ENCODE measurements around the gene MPHOSPH9.

The MPHOSPH9 gene

DNA sequence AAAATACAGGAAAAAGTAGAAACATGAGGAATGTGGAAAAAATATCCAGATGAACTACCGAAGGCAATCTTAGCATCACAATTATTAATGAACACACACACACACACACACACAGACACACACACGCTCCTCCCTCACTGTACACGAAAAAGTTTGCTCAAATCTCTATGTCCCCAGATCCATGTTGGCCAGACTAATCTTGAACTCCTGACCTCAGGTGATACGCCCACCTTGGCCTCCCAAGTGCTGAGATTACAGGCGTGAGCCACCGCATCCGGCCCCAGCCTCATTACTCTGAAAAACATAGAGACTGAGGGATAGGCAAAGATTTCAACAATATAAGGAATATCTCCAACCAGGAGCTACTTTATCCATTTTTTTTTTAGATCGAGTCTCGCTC lies 99.2 kb downstream of the MPHOSPH9 start:
- ChIA-PET POLR2A (ENCODE audit: low non-redundant PET) (no interaction called here), CTCF (no interaction called here)
- no peak for DNase-seq (ENCODE audit: low spot score)
- no peak overlapping the region for H3K27ac ChIP-seq
- TF ChIP-seq, protein P1, sequence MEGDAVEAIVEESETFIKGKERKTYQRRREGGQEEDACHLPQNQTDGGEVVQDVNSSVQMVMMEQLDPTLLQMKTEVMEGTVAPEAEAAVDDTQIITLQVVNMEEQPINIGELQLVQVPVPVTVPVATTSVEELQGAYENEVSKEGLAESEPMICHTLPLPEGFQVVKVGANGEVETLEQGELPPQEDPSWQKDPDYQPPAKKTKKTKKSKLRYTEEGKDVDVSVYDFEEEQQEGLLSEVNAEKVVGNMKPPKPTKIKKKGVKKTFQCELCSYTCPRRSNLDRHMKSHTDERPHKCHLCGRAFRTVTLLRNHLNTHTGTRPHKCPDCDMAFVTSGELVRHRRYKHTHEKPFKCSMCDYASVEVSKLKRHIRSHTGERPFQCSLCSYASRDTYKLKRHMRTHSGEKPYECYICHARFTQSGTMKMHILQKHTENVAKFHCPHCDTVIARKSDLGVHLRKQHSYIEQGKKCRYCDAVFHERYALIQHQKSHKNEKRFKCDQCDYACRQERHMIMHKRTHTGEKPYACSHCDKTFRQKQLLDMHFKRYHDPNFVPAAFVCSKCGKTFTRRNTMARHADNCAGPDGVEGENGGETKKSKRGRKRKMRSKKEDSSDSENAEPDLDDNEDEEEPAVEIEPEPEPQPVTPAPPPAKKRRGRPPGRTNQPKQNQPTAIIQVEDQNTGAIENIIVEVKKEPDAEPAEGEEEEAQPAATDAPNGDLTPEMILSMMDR (conservative IDR thresholded peaks at IDR 0.05; ENCODE audit: low read depth): no peak

DNA sequence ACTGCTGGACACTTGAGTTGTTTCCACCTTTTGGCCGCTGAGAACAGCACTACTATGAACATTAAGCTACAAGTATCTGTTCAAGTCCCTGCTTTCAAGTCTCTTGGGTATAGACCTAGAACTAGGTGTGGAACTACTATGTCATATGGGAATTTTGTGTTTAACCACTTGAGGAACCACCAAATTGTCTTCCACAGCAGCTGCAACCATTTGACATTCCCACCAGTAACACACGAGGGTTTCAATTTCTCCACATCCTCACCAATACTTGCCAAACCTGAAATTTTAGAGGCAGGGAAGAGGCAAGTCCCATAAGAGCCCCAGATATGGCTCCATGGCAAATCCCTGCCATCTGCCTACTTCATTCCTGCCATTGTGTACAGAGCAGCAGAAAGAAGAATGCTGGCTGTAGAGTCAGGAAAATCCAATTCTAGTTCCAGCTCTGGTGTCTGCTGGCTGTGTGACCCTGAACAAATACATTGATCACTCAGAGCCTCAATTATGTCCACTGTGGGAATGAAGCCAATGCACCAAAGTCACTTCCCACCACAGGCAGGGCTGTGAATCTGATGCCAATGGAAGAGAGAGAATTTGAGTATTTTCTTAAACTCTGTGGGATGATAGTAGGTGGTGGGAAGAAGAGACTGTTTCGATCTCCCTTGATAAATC lies 99.9 kb downstream of the MPHOSPH9 start:
- TF ChIP-seq, protein P1 (conservative IDR thresholded peaks at IDR 0.05; ENCODE audit: low read depth): no peak
- no peak for DNase-seq (ENCODE audit: low spot score)
- CTCF ChIA-PET: no interaction called here
- H3K27ac ChIP-seq: no peak overlapping the region
- POLR2A ChIA-PET (ENCODE audit: low non-redundant PET): no interaction called here

DNA sequence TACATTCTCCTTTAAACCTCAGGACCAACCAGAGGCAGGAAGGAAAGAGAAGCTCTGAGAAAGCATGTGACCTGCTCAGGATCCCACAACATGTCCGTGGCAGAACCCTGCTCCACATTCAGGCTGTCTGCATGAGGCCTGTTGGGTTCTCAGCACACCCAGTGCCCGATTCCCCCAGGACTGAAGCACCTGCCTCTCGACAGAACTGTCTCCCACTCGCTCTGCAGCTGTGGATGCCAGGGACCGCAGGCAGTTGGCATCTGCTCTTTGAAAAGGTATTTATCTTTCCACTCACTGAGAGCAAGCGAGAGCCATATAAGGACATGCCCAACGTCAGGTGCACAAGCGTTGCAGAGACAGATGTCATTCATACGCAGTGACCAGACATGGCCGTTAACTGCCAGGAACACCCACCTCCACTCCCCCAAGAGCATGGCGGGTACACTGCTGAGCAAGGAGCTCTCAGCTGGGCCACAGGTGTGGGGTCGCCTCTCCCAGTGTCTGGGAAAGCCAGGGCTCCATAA lies 101.0 kb downstream of the MPHOSPH9 start:
- CTCF ChIA-PET: interaction anchor here (1.2 kb wide), 1 partner anchor 89 kb away, joined by 3 read pairs; no protein-coding TSS in a partner anchor
- no peak for DNase-seq (ENCODE audit: low spot score)
- peak overlapping the region; percentile 66 for H3K27ac ChIP-seq

GRCh38 chr12:123131291-123131832 lies 101.6 kb downstream of the MPHOSPH9 start:
- no peak for DNase-seq (ENCODE audit: low spot score)
- ChIA-PET CTCF (interaction anchor here (1.2 kb wide), 1 partner anchor 88 kb away, joined by 3 read pairs; no protein-coding TSS in a partner anchor), POLR2A (ENCODE audit: low non-redundant PET) (no interaction called here)
- peak overlapping the region; percentile 66 for H3K27ac ChIP-seq
- TF ChIP-seq, protein P1 (conservative IDR thresholded peaks at IDR 0.05; ENCODE audit: low read depth): no peak

More for the DNA sequence above, 101.0 kb downstream of the MPHOSPH9 start:
- POLR2A ChIA-PET (ENCODE audit: low non-redundant PET): no interaction called here
- TF ChIP-seq, protein P1 (conservative IDR thresholded peaks at IDR 0.05; ENCODE audit: low read depth): no peak

- CTCF ChIA-PET: interaction anchor here (0.6 kb wide), 1 partner anchor 386 kb away, joined by 4 read pairs; no protein-coding TSS in a partner anchor
- POLR2A ChIA-PET (ENCODE audit: low non-redundant PET): no interaction called here
Observed at GRCh38 chr12:123129621-123130020, 103.3 kb downstream of the MPHOSPH9 start.

DNA sequence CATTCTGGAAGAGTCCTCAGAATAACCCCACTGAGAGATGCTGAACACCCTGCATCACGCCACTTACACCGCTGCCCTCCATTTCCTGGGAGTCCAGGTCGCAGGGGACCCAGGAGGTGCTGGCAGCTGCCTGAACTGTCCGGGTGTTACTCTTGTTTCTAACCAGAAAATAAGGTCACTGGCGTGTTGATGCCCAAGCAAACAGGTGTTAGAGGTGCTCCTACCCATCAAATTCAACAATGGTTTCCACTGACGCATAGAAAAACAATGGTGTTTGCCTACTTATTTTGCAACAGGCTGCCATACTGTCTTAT lies 105.8 kb downstream of the MPHOSPH9 start:
- H3K27ac ChIP-seq: peak overlapping the region; percentile 71
- no peak for DNase-seq (ENCODE audit: low spot score)
- TF ChIP-seq, protein P1 (conservative IDR thresholded peaks at IDR 0.05; ENCODE audit: low read depth): no peak
- ChIA-PET CTCF (no interaction called here), POLR2A (ENCODE audit: low non-redundant PET) (no interaction called here)

More at GRCh38 chr12:123129621-123130020, 103.3 kb downstream of the MPHOSPH9 start:
- H3K27ac ChIP-seq: peak overlapping the region; percentile 66; the same call in 1 of the 2 replicates
- no peak for DNase-seq (ENCODE audit: low spot score)
- TF ChIP-seq, protein P1 (conservative IDR thresholded peaks at IDR 0.05; ENCODE audit: low read depth): no peak
